ENCODE measurements around the gene ZFHX3.

ZFHX3 gene

DNA sequence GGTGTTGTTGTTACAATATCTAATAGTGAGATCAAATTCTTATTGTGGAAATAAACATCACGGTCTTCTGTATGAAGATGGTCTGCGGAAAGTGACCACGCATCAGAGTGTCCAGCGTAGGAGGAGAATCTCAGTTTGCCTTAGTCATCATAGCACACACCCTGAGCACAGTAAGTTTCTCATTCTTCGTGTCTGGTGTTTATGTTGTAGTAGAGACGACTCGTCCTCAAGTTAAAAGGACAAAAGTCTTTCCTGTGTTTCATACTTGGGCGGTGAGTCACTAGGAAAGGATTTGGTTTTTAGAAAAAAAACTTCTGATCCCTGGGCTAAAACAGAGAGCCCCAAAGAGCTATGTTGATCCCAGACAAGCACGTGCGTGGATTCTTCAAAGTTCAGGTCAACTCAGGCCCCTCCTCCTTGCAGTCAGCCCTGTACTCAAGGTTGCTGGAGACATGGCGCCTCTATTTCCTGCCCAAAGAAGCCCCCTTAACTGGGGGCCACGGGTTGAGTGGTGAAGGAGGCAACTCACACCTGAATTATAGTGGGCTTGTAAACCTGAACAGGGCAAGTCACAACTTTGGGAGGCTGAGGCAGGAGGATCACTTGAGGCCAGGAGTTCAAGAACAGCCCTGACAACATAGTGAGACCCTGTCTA is 170.4 kb downstream of the ZFHX3 start:
- Histone ChIP-seq H3K27me3 (ENCODE audit: control insufficient read depth in 1 of 2, insufficient read depth in 2 of 2, low read length in 2 of 2) (no peaks in the 10 kb centered on the region), H3K9ac (ENCODE audit: low read length) (no peak overlapping the region), H3K4me1 (ENCODE audit: insufficient read depth, low read length) (peaks cover 16% of the 10 kb centered on the region), H3K9me3 (ENCODE audit: low read length) (no peaks in the 10 kb centered on the region), H3K4me3 (ENCODE audit: low read depth in 1 of 2, low read length in 2 of 2) (no peak overlapping the region), H3K36me3 (ENCODE audit: insufficient read depth, low read length) (no peaks in the 10 kb centered on the region), H3K27ac (ENCODE audit: low read depth, low read length) (no peak overlapping the region)

DNA sequence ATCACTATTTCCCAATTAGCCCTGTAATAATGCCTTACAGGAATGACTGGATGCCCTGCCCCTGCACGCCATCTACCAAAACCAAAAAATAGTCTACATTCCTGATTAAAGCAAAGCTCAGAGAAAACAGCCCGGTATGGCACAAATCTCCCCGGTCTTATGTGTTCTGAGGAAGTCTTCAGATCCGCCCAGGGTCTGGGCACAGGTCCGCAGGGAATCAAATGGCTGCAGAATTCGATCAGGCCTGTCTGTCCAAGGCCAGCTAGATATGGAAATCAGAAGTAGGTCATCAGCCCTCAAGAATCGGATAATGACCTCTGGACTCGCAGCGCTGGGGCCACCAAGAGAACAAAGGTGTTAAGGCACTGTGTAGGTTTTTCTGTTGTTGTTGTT is 171.0 kb downstream of the ZFHX3 start:
- Histone ChIP-seq H3K4me3 (ENCODE audit: low read depth in 1 of 2, low read length in 2 of 2) (no peak overlapping the region), H3K9me3 (ENCODE audit: low read length) (no peaks in the 10 kb centered on the region), H3K9ac (ENCODE audit: low read length) (no peak overlapping the region), H3K27ac (ENCODE audit: low read depth, low read length) (no peak overlapping the region), H3K36me3 (ENCODE audit: insufficient read depth, low read length) (no peaks in the 10 kb centered on the region), H3K27me3 (ENCODE audit: control insufficient read depth in 1 of 2, insufficient read depth in 2 of 2, low read length in 2 of 2) (no peaks in the 10 kb centered on the region), H3K4me1 (ENCODE audit: insufficient read depth, low read length) (peaks cover 16% of the 10 kb centered on the region)

GRCh38 chr16:72876221-72876620 is 171.7 kb downstream of the ZFHX3 start:
- no peaks in the 10 kb centered on the region for H3K27me3 ChIP-seq (ENCODE audit: control insufficient read depth in 1 of 2, insufficient read depth in 2 of 2, low read length in 2 of 2)
- H3K36me3 ChIP-seq (ENCODE audit: insufficient read depth, low read length) = no peaks in the 10 kb centered on the region
- H3K27ac ChIP-seq (ENCODE audit: low read depth, low read length) = no peak overlapping the region
- H3K4me3 ChIP-seq (ENCODE audit: low read depth in 1 of 2, low read length in 2 of 2) = no peak overlapping the region
- H3K9ac ChIP-seq (ENCODE audit: low read length) = no peak overlapping the region
- H3K4me1 ChIP-seq (ENCODE audit: insufficient read depth, low read length) = peaks cover 16% of the 10 kb centered on the region
- no peaks in the 10 kb centered on the region for H3K9me3 ChIP-seq (ENCODE audit: low read length)

DNA sequence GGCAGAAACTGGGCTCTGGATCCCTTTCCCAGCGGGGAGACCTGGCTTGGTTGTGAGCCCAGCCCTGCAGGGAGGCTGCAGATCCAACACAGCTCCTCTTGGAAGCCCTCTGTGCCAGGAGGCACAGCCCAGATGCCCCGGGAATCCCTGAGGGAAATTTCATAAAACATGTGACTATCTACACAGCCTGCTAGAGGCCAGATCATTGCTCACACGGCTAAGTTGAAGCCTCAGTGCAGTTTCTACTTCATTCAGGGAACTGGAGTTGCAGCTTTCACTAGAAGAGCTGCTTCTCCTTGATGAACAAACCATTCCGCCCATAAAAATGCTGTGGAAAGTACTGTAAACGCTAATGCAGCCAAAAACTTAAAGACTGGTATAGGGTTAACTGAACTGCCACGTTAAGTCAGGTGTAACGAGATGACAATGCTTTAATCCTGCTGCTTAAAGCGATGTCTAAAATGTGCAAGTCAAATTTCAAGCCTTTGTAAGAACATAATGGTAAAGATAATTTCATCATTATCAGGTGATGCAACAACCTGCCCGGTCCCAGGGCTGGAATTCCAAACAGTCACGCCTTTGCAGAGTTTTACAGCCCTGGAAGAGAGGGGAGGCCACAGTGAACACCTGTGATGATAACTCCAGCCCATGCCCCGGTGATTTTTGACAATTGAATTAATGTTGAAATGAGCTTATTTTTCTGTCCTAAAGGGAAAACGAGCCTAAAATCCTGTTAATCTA is 172.5 kb downstream of the ZFHX3 start:
- Histone ChIP-seq H3K9ac (ENCODE audit: low read length) (no peak overlapping the region), H3K27ac (ENCODE audit: low read depth, low read length) (no peak overlapping the region), H3K9me3 (ENCODE audit: low read length) (no peaks in the 10 kb centered on the region), H3K4me1 (ENCODE audit: insufficient read depth, low read length) (peaks cover 16% of the 10 kb centered on the region), H3K4me3 (ENCODE audit: low read depth in 1 of 2, low read length in 2 of 2) (no peak overlapping the region), H3K36me3 (ENCODE audit: insufficient read depth, low read length) (no peaks in the 10 kb centered on the region), H3K27me3 (ENCODE audit: control insufficient read depth in 1 of 2, insufficient read depth in 2 of 2, low read length in 2 of 2) (no peaks in the 10 kb centered on the region)

GRCh38 chr16:72873853-72874252 is 174.1 kb downstream of the ZFHX3 start:
- H3K27ac ChIP-seq (ENCODE audit: low read depth, low read length) = no peak overlapping the region

GRCh38 chr16:72873044-72873443 is 174.9 kb downstream of the ZFHX3 start:
- Histone ChIP-seq H3K4me3 (ENCODE audit: low read depth in 1 of 2, low read length in 2 of 2) (no peak overlapping the region), H3K36me3 (ENCODE audit: insufficient read depth, low read length) (no peaks in the 10 kb centered on the region), H3K27me3 (ENCODE audit: control insufficient read depth in 1 of 2, insufficient read depth in 2 of 2, low read length in 2 of 2) (no peaks in the 10 kb centered on the region), H3K4me1 (ENCODE audit: insufficient read depth, low read length) (peaks cover 16% of the 10 kb centered on the region), H3K27ac (ENCODE audit: low read depth, low read length) (no peak overlapping the region), H3K9me3 (ENCODE audit: low read length) (no peaks in the 10 kb centered on the region), H3K9ac (ENCODE audit: low read length) (no peak overlapping the region)

More at GRCh38 chr16:72873853-72874252, 174.1 kb downstream of the ZFHX3 start:
- Histone ChIP-seq H3K27me3 (ENCODE audit: control insufficient read depth in 1 of 2, insufficient read depth in 2 of 2, low read length in 2 of 2) (no peaks in the 10 kb centered on the region), H3K4me1 (ENCODE audit: insufficient read depth, low read length) (peaks cover 16% of the 10 kb centered on the region), H3K36me3 (ENCODE audit: insufficient read depth, low read length) (no peaks in the 10 kb centered on the region), H3K9ac (ENCODE audit: low read length) (no peak overlapping the region), H3K9me3 (ENCODE audit: low read length) (no peaks in the 10 kb centered on the region), H3K4me3 (ENCODE audit: low read depth in 1 of 2, low read length in 2 of 2) (no peak overlapping the region)

DNA sequence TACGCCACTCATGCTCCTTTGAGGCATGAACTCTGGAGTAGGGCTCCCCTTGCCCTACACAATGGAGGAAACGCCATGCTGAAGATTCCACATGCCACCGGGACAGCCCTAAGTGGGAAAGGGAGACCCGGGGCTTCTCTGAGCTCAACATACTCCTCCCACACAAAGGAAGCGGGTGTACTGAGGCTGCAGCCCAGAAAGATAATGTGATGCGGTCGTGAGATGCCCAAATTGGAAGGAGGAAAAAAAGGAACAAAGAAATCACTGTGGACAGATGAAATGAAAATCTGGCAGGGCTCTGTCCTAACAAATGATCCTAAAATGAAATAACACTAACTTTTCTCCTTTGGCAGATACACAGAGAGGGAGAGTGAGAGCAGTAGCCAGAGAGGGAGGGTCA is 182.1 kb downstream of the ZFHX3 start:
- Histone ChIP-seq H3K36me3 (ENCODE audit: insufficient read depth, low read length) (no peaks in the 10 kb centered on the region), H3K4me1 (ENCODE audit: insufficient read depth, low read length) (no peaks in the 10 kb centered on the region), H3K9ac (ENCODE audit: low read length) (no peak overlapping the region), H3K4me3 (ENCODE audit: low read depth in 1 of 2, low read length in 2 of 2) (no peak overlapping the region), H3K27me3 (ENCODE audit: control insufficient read depth in 1 of 2, insufficient read depth in 2 of 2, low read length in 2 of 2) (no peaks in the 10 kb centered on the region), H3K9me3 (ENCODE audit: low read length) (no peaks in the 10 kb centered on the region), H3K27ac (ENCODE audit: low read depth, low read length) (no peak overlapping the region)

GRCh38 chr16:72865258-72865657 is 182.7 kb downstream of the ZFHX3 start:
- Histone ChIP-seq H3K4me3 (ENCODE audit: low read depth in 1 of 2, low read length in 2 of 2) (no peak overlapping the region), H3K4me1 (ENCODE audit: insufficient read depth, low read length) (no peaks in the 10 kb centered on the region), H3K9ac (ENCODE audit: low read length) (no peak overlapping the region), H3K27ac (ENCODE audit: low read depth, low read length) (no peak overlapping the region), H3K36me3 (ENCODE audit: insufficient read depth, low read length) (no peaks in the 10 kb centered on the region), H3K27me3 (ENCODE audit: control insufficient read depth in 1 of 2, insufficient read depth in 2 of 2, low read length in 2 of 2) (no peaks in the 10 kb centered on the region), H3K9me3 (ENCODE audit: low read length) (no peaks in the 10 kb centered on the region)

- no peak overlapping the region for H3K9ac ChIP-seq (ENCODE audit: low read length)
- no peak overlapping the region for H3K4me3 ChIP-seq (ENCODE audit: low read depth in 1 of 2, low read length in 2 of 2)
- no peaks in the 10 kb centered on the region for H3K27me3 ChIP-seq (ENCODE audit: control insufficient read depth in 1 of 2, insufficient read depth in 2 of 2, low read length in 2 of 2)
- H3K4me1 ChIP-seq (ENCODE audit: insufficient read depth, low read length) = peaks cover 2% of the 10 kb centered on the region
- no peaks in the 10 kb centered on the region for H3K36me3 ChIP-seq (ENCODE audit: insufficient read depth, low read length)
- no peak overlapping the region for H3K27ac ChIP-seq (ENCODE audit: low read depth, low read length)
- no peaks in the 10 kb centered on the region for H3K9me3 ChIP-seq (ENCODE audit: low read length)
Observed at GRCh38 chr16:72864130-72864833, 183.6 kb downstream of the ZFHX3 start.

GRCh38 chr16:72862090-72862489 is 185.8 kb downstream of the ZFHX3 start:
- Histone ChIP-seq H3K9ac (ENCODE audit: low read length) (no peak overlapping the region), H3K36me3 (ENCODE audit: insufficient read depth, low read length) (no peaks in the 10 kb centered on the region), H3K9me3 (ENCODE audit: low read length) (no peaks in the 10 kb centered on the region), H3K27ac (ENCODE audit: low read depth, low read length) (no peak overlapping the region), H3K27me3 (ENCODE audit: control insufficient read depth in 1 of 2, insufficient read depth in 2 of 2, low read length in 2 of 2) (no peaks in the 10 kb centered on the region), H3K4me3 (ENCODE audit: low read depth in 1 of 2, low read length in 2 of 2) (no peak overlapping the region), H3K4me1 (ENCODE audit: insufficient read depth, low read length) (peaks cover 4% of the 10 kb centered on the region)

- H3K4me3 ChIP-seq (ENCODE audit: low read depth in 1 of 2, low read length in 2 of 2) = no peak overlapping the region
- H3K27me3 ChIP-seq (ENCODE audit: control insufficient read depth in 1 of 2, insufficient read depth in 2 of 2, low read length in 2 of 2) = no peaks in the 10 kb centered on the region
- no peaks in the 10 kb centered on the region for H3K36me3 ChIP-seq (ENCODE audit: insufficient read depth, low read length)
- peaks cover 4% of the 10 kb centered on the region for H3K4me1 ChIP-seq (ENCODE audit: insufficient read depth, low read length)
- no peak overlapping the region for H3K9ac ChIP-seq (ENCODE audit: low read length)
- H3K9me3 ChIP-seq (ENCODE audit: low read length) = no peaks in the 10 kb centered on the region
- H3K27ac ChIP-seq (ENCODE audit: low read depth, low read length) = no peak overlapping the region
Observed at GRCh38 chr16:72860726-72861562, 187.0 kb downstream of the ZFHX3 start.
